HCT116 (cell line): ENCODE results near the gene PIK3C3. TPM values are rescaled to one million over a fixed set of nuclear protein-coding genes. Genes with fewer than 3 reads are reported as not detected.

Experiments used
- ATAC-seq: fragments of 200-7000 bp; cut with Tn5 transposase; 2 replicates; pipeline ENCODE4 v1.9.1; 2020; ENCODE audit warnings: mild to moderate bottlenecking, moderate library complexity
- BruUV-seq: library from RNA; stranded (reverse); fragments of 400-500 nt; replicated peaks from 2 replicates; lab custom pipeline; 2021; lab: Mats Ljungman, UMichigan
- CTCF ChIA-PET: fragments of 300-600 bp; sonication (Branson Sonifier 250); formaldehyde crosslinking; loops from one replicate; lab custom pipeline; 2021; ENCODE audit warnings: antibody characterized with exemption; lab: Charles Lee
- POLR2A ChIA-PET: fragments of 300-600, 350-600 bp; sonication (Branson Sonifier 250); formaldehyde crosslinking; loops from one replicate; lab custom pipeline; 2021; ENCODE audit warnings: antibody characterized with exemption; lab: Charles Lee
- RAD21 ChIA-PET, 2 experiments: fragments of 300-600 bp; sonication (Branson Sonifier 250); formaldehyde crosslinking; loops; one replicate each; lab custom pipeline; 2023; ENCODE audit warnings: low total read pairs in 2 of 2; ENCODE audit not compliant: uncharacterized antibody in 2 of 2, unreplicated experiment in 2 of 2, low non-redundant PET in 1 of 2; lab: Charles Lee
- DNase-seq: peaks from one replicate; pipeline ENCODE4 v3.0.0-alpha.2; 2010; ENCODE audit warnings: low read depth, low spot score
- H2AFZ ChIP-seq: fragments of 200-600 bp; shearing (Covaris generic), sonication (generic); 2 replicates; pipeline ENCODE4 v1.6.1; 2017; ENCODE audit warnings: low read depth, mixed run types, mixed read lengths, antibody characterized with exemption, low read length; ENCODE audit not compliant: poor library complexity, severe bottlenecking
- H3K27ac ChIP-seq: 2 replicates; pipeline ENCODE4 v1.5.1; 2012; ENCODE audit warnings: low read depth, low read length
- H3K27me3 ChIP-seq: fragments of 200-600 bp; sonication (generic); 2 replicates; pipeline ENCODE4 v1.6.1; 2016; ENCODE audit warnings: mixed run types, low read length, mixed read lengths; ENCODE audit not compliant: insufficient read depth
- H3K36me3 ChIP-seq, 2 experiments: fragments of 200-500 bp in 1 of 2; fragments of 200-600 bp in 1 of 2; sonication (Bioruptor generic) in 1 of 2; sonication (generic) in 1 of 2; 2 replicates each; pipeline versions ENCODE4 v1.5.1 to v1.6.1; 2014 to 2016; ENCODE audit warnings: low read length in 2 of 2, inconsistent platforms in 1 of 2, mixed read lengths in 1 of 2, mixed run types in 1 of 2; ENCODE audit not compliant: insufficient read depth in 2 of 2, control insufficient read depth in 1 of 2
- H3K4me1 ChIP-seq, 2 experiments: fragments of 200-600 bp in 1 of 2; sonication (generic) in 1 of 2; 2 replicates each; pipeline versions ENCODE4 v1.5.1 to v1.6.1; 2012 to 2017; ENCODE audit warnings: low read length in 2 of 2, inconsistent platforms in 1 of 2, mild to moderate bottlenecking in 1 of 2, mixed read lengths in 1 of 2, mixed run types in 1 of 2, moderate library complexity in 1 of 2; ENCODE audit not compliant: insufficient read depth in 2 of 2, control insufficient read depth in 1 of 2
- H3K4me2 ChIP-seq: fragments of 200-600 bp; sonication (generic); 2 replicates; pipeline ENCODE4 v1.6.1; 2017; ENCODE audit warnings: mixed run types, low read length, mixed read lengths
- H3K4me3 ChIP-seq, 2 experiments: fragments of 200-600 bp in 1 of 2; sonication (generic) in 1 of 2; replicated peaks in 1 of 2; 2 replicates each; pipeline ENCODE4 v1.5.1; 2011 to 2016; ENCODE audit warnings: low read length in 2 of 2, control low read depth in 1 of 2, low read depth in 1 of 2, mild to moderate bottlenecking in 1 of 2, mixed read lengths in 1 of 2, mixed run types in 1 of 2
- H3K79me2 ChIP-seq: fragments of 200-600 bp; sonication (generic); 2 replicates; pipeline ENCODE4 v1.6.1; 2017; ENCODE audit warnings: mild to moderate bottlenecking, mixed run types, low read length, moderate library complexity, mixed read lengths; ENCODE audit not compliant: insufficient read depth
- H3K9ac ChIP-seq: fragments of 200-600 bp; sonication (generic); 2 replicates; pipeline ENCODE4 v1.6.1; 2016; ENCODE audit warnings: low read length, mixed read lengths
- H3K9me2 ChIP-seq: fragments of 200-600 bp; sonication (generic), shearing (Covaris generic); 2 replicates; pipeline ENCODE4 v1.6.1; 2017; ENCODE audit warnings: mixed run types, mild to moderate bottlenecking, moderate library complexity; ENCODE audit not compliant: insufficient read depth
- H3K9me3 ChIP-seq, 2 experiments: fragments of 200-500 bp in 1 of 2; fragments of 200-600 bp in 1 of 2; sonication (Bioruptor generic) in 1 of 2; sonication (generic) in 1 of 2; 2 replicates each; pipeline ENCODE4 v1.6.1; 2014 to 2017; ENCODE audit warnings: low read length in 2 of 2, mixed read lengths in 2 of 2, inconsistent platforms in 1 of 2, low read depth in 1 of 2, mild to moderate bottlenecking in 1 of 2, mixed run types in 1 of 2, moderate library complexity in 1 of 2; ENCODE audit not compliant: control insufficient read depth in 1 of 2, insufficient read depth in 1 of 2
- H4K20me1 ChIP-seq: fragments of 200-600 bp; sonication (generic), shearing (Covaris generic); 2 replicates; pipeline ENCODE4 v1.6.1; 2017; ENCODE audit warnings: mixed run types, mild to moderate bottlenecking, moderate library complexity; ENCODE audit not compliant: insufficient read depth
- CBX3 ChIP-seq: IDR thresholded peaks from 2 replicates; pipeline ENCODE4 v1.6.1; 2012; ENCODE audit warnings: low read depth
- CEBPB ChIP-seq: IDR thresholded peaks from 2 replicates; pipeline ENCODE4 v1.6.1; 2012; ENCODE audit warnings: low read depth
- FOSL1 ChIP-seq: IDR thresholded peaks from 2 replicates; pipeline ENCODE4 v1.6.1; 2012; ENCODE audit warnings: low read depth
- intact Hi-C: fragments of 100-400 bp; cut with micrococcal nuclease; formaldehyde crosslinking; loops from 2 replicates; pipeline ENCODE4 v1.10.0; 2022
- total RNA-seq: library from RNA; stranded (reverse); gene quantifications from one replicate; pipeline ENCODE4 v1.2.1, GENCODE V29; 2021; ENCODE audit not compliant: unreplicated experiment
- TF ChIP-seq, protein P1 (sequence below): IDR thresholded peaks from 2 replicates; pipeline ENCODE4 v1.6.1; 2011; ENCODE audit warnings: mild to moderate bottlenecking, low read length, moderate library complexity; ENCODE audit not compliant: insufficient replicate concordance; ENCODE audit errors: extremely low read depth

Gene PIK3C3
- total RNA-seq, 1 experiment from 2014 or later: 40.4 TPM

GRCh38 chr18:41954827-41955613 is at the start of gene PIK3C3 (continued):
- TF ChIP-seq, protein P1, sequence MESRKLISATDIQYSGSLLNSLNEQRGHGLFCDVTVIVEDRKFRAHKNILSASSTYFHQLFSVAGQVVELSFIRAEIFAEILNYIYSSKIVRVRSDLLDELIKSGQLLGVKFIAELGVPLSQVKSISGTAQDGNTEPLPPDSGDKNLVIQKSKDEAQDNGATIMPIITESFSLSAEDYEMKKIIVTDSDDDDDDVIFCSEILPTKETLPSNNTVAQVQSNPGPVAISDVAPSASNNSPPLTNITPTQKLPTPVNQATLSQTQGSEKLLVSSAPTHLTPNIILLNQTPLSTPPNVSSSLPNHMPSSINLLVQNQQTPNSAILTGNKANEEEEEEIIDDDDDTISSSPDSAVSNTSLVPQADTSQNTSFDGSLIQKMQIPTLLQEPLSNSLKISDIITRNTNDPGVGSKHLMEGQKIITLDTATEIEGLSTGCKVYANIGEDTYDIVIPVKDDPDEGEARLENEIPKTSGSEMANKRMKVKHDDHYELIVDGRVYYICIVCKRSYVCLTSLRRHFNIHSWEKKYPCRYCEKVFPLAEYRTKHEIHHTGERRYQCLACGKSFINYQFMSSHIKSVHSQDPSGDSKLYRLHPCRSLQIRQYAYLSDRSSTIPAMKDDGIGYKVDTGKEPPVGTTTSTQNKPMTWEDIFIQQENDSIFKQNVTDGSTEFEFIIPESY: no peak
- TF ChIP-seq FOSL1 (no peak), CBX3 (no peak)

DNA sequence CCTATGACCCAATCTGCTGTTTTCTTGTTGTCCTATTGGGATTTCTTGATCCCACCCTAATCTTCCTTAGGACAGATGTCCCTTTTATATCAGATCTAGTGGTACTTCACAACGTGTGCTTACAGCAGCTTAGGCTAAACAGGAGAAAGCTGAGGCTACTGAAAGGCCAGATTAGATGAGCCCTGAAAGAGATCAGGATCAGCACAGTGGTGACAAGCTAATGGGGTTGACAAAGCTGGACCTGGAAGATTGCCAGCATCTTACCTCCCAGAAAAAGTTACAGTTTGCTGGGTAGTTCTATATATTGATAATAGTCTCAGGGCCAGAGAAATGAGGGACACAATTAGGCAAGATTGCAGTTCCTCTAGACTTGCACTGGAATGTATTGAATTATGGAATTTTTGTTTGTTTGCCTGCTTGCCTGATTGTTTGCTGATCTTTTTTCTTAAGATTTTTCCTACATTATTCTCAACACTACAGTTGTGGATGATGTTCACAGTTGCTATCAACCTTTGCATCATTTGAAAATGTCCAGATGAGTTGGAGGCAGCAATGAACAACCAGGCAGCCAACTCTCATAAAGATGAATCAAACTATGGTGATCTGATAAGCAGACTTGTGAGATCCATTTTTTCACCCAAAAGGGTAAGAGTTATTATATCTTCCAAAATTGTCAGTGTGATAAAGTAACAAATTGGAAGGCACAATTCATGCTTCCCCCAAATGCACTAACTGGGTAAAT is 49.1 kb upstream of the PIK3C3 start:
- no peak for ATAC-seq
- no peaks in the 10 kb centered on the region for H3K9me2 ChIP-seq
- no peaks in the 10 kb centered on the region for H3K79me2 ChIP-seq
- no peaks in the 10 kb centered on the region for H3K9me3 ChIP-seq
- no peak overlapping the region for H2AFZ ChIP-seq
- no peak overlapping the region for H3K4me2 ChIP-seq
- H3K4me3 ChIP-seq: no peak overlapping the region
- intact Hi-C loops: no loop called here
- ChIA-PET POLR2A (no interaction called here), CTCF (no interaction called here), RAD21 (no interaction called here)
- no peaks in the 10 kb centered on the region for H4K20me1 ChIP-seq
- H3K27ac ChIP-seq: no peak overlapping the region
- H3K9ac ChIP-seq: no peak overlapping the region
- H3K4me1 ChIP-seq: no peaks in the 10 kb centered on the region
- H3K27me3 ChIP-seq: 0 out of 2 replicates have a peak, but pooled peaks cover 4% of the 10 kb centered on the region
- TF ChIP-seq CEBPB: no peak
- no peaks in the 10 kb centered on the region for H3K36me3 ChIP-seq
- no TSS peak for BruUV-seq
- DNase-seq: no peak
